Measurements from ENCODE around the gene PAPSS1.

DNA sequence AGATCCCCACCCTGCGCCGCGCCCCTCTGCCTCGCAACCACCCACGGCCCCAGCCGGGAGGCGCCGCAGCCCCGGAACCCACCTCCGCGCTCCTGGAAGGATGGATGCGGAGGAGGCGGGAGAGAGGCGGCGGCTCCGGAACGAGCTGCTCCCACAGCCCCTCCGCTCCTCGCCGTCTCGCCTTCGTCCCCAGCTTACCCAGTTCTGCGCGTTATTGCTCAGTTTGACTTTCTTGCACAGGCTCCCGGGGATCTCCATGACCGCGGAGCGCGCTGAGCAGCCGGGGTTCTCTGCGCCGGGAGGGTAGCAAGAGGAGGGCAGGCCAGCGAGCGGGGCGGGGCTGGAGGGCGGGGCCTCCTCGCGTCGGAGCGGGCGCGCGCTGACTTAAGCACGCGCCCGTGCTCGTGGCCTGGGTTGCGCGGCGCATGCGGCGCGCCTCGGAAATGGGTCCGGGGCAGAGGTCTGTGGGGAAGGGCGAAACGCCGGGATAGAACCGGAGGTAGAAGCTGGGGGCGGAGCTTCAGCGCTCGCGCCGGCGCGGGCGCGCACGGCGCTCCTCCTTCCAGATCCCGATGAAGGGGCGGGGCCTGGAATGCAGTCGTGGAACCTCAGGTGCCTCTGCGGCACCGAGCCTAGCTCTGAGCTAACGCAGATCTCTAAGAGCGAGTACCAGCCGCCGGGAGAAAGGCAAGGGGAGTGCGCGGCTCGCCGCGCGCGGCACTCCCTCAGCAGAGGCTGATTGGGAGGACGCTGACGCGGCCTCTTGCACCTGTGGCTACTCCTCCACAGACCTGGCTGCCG is at the start of gene PAPSS1:
- TF ChIP-seq EZH2 (IDR thresholded peaks at IDR 0.05; ENCODE audit: borderline replicate concordance, insufficient read depth, low read length, poor library complexity, severe bottlenecking) (no peak), POLR2AphosphoS5 (IDR thresholded peaks at IDR 0.05) (peak; percentile 78), EP300 (conservative IDR thresholded peaks at IDR 0.05; ENCODE audit: poor library complexity, severe bottlenecking) (peak; percentile 15), RAD21 (conservative IDR thresholded peaks at IDR 0.05) (no peak), SMC3 (conservative IDR thresholded peaks at IDR 0.05; ENCODE audit: poor library complexity) (peak; percentile 54)
- TF ChIP-seq, protein P1, sequence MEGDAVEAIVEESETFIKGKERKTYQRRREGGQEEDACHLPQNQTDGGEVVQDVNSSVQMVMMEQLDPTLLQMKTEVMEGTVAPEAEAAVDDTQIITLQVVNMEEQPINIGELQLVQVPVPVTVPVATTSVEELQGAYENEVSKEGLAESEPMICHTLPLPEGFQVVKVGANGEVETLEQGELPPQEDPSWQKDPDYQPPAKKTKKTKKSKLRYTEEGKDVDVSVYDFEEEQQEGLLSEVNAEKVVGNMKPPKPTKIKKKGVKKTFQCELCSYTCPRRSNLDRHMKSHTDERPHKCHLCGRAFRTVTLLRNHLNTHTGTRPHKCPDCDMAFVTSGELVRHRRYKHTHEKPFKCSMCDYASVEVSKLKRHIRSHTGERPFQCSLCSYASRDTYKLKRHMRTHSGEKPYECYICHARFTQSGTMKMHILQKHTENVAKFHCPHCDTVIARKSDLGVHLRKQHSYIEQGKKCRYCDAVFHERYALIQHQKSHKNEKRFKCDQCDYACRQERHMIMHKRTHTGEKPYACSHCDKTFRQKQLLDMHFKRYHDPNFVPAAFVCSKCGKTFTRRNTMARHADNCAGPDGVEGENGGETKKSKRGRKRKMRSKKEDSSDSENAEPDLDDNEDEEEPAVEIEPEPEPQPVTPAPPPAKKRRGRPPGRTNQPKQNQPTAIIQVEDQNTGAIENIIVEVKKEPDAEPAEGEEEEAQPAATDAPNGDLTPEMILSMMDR (IDR thresholded peaks at IDR 0.05; ENCODE audit: poor library complexity, severe bottlenecking): peak; percentile 36

All from neural cell (in vitro differentiated cells).